GM12873 (cell line): ENCODE results near the gene PLA2G12B.

Source experiments
- CTCF ChIP-seq: IDR thresholded peaks from 2 replicates; pipeline ENCODE4 v1.5.1; 2012; ENCODE audit warnings: low read depth, mild to moderate bottlenecking, moderate library complexity, low read length, control low read depth; ENCODE audit not compliant: insufficient read depth; ENCODE audit errors: missing control alignments

PLA2G12B gene

GRCh38 chr10:72910705-72911104, 43.9 kb downstream of the PLA2G12B start:
- TF ChIP-seq CTCF: no peak

- TF ChIP-seq CTCF: no peak
These were observed 48.2 kb downstream of the PLA2G12B start for GRCh38 chr10:72906446-72906845.

GRCh38 chr10:72904806-72905205, 49.8 kb downstream of the PLA2G12B start:
- no peak for TF ChIP-seq CTCF

GRCh38 chr10:72899545-72899944, 55.1 kb downstream of the PLA2G12B start:
- no peak for TF ChIP-seq CTCF

GRCh38 chr10:72898616-72899015, 56.0 kb downstream of the PLA2G12B start:
- TF ChIP-seq CTCF: no peak

GRCh38 chr10:72895236-72895850, 59.3 kb downstream of the PLA2G12B start:
- TF ChIP-seq CTCF: no peak

- no peak for TF ChIP-seq CTCF
These were observed 61.3 kb downstream of the PLA2G12B start, which contains the start of gene OIT3 for GRCh38 chr10:72893136-72893798. Gene OIT3, plus strand, starts transcription at chr10:72893739. Its CDS starts 60 bp downstream, at chr10:72893799.
